Stimulated activated CD4-positive, alpha-beta T cell treated with anti-CD3 and anti-CD28 coated beads, Interleukin-12 subunit alpha, Interleukin-12 subunit beta, amount 100 ng/mL, for 24 hours (primary cell): Measurements from ENCODE around the gene MDGA2.

Source experiments
- DNase-seq, 2 experiments: peaks; one replicate each; pipeline ENCODE4 v3.0.0-alpha.2; 2020; ENCODE audit warnings: low read depth in 2 of 2

MDGA2 gene

GRCh38 chr14:47120645-47121044 is 554.8 kb downstream of the MDGA2 start:
- no peak for DNase-seq

GRCh38 chr14:47103771-47104170 is 571.6 kb downstream of the MDGA2 start:
- DNase-seq = no peak

GRCh38 chr14:47102472-47102871 is 572.9 kb downstream of the MDGA2 start:
- DNase-seq = no peak

GRCh38 chr14:47085678-47086077 is 589.7 kb downstream of the MDGA2 start:
- DNase-seq = no peak

- no peak for DNase-seq
These were observed 610.1 kb downstream of the MDGA2 start for GRCh38 chr14:47065326-47065725.

GRCh38 chr14:47060050-47060449 is 615.4 kb downstream of the MDGA2 start:
- DNase-seq = no peak

GRCh38 chr14:47057364-47057763 is 618.0 kb downstream of the MDGA2 start:
- DNase-seq = no peak

GRCh38 chr14:47044841-47045240 is 630.6 kb downstream of the MDGA2 start:
- no peak for DNase-seq

- DNase-seq = no peak
These were observed 634.9 kb downstream of the MDGA2 start for GRCh38 chr14:47040550-47040949.

- no peak for DNase-seq
These were observed 636.1 kb downstream of the MDGA2 start for GRCh38 chr14:47039336-47039735.

GRCh38 chr14:47022721-47023120 is 652.7 kb downstream of the MDGA2 start:
- no peak for DNase-seq

- no peak for DNase-seq
These were observed 654.9 kb downstream of the MDGA2 start for GRCh38 chr14:47020500-47020899.

- DNase-seq = no peak
These were observed 662.7 kb downstream of the MDGA2 start for GRCh38 chr14:47012533-47013280.

GRCh38 chr14:47009615-47010014 is 665.8 kb downstream of the MDGA2 start:
- no peak for DNase-seq

- no peak for DNase-seq
These were observed 666.7 kb downstream of the MDGA2 start for GRCh38 chr14:47008732-47009131.

GRCh38 chr14:46999661-47000060 is 675.7 kb downstream of the MDGA2 start:
- DNase-seq = no peak

GRCh38 chr14:46989566-46989965 is 685.8 kb downstream of the MDGA2 start:
- no peak for DNase-seq

GRCh38 chr14:46988312-46988711 is 687.1 kb downstream of the MDGA2 start:
- no peak for DNase-seq

- no peak for DNase-seq
These were observed 689.6 kb downstream of the MDGA2 start for GRCh38 chr14:46985529-46986380.

- DNase-seq = no peak
These were observed 702.1 kb downstream of the MDGA2 start for GRCh38 chr14:46973295-46973694.

GRCh38 chr14:46964378-46964777 is 711.0 kb downstream of the MDGA2 start:
- DNase-seq = no peak

- DNase-seq = no peak
These were observed 724.3 kb downstream of the MDGA2 start for GRCh38 chr14:46951103-46951502.

- no peak for DNase-seq
These were observed 734.8 kb downstream of the MDGA2 start for GRCh38 chr14:46940611-46941010.
